GM21447 (cell line): ENCODE results near the gene FAM222A.

ENCODE experiments used
- ATAC-seq: cut with Tn5 transposase; IDR thresholded peaks from one replicate; pipeline ENCODE4 v1.9.1; 2021; ENCODE audit not compliant: unreplicated experiment

Gene FAM222A

DNA sequence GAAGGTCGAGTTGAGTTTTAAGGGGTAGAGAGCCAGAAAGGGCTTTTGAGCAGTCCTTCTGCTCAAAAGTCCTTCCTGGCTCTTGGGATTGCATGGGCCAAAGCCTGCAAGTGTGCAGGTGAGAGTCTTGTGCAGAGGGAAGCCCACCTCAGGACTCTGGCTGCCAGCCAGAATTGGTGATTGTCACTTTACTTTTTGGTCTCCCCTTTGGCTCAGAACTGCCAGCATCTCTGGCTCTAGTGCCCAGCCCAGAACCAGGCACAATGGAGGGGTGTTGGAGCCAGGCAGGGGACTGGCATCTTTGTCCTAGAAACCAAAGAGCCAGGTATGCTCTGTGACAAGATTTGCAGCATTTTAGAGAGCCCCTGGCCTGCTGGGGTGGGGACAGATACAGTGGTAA is 23.5 kb downstream of the FAM222A start:
- no peak for ATAC-seq

- ATAC-seq = no peak
Measured at GRCh38 chr12:109737631-109738030, 24.0 kb downstream of the FAM222A start.

GRCh38 chr12:109738209-109738608 is 24.6 kb downstream of the FAM222A start:
- ATAC-seq = no peak

GRCh38 chr12:109738878-109739665 is 25.4 kb downstream of the FAM222A start:
- ATAC-seq = no peak

DNA sequence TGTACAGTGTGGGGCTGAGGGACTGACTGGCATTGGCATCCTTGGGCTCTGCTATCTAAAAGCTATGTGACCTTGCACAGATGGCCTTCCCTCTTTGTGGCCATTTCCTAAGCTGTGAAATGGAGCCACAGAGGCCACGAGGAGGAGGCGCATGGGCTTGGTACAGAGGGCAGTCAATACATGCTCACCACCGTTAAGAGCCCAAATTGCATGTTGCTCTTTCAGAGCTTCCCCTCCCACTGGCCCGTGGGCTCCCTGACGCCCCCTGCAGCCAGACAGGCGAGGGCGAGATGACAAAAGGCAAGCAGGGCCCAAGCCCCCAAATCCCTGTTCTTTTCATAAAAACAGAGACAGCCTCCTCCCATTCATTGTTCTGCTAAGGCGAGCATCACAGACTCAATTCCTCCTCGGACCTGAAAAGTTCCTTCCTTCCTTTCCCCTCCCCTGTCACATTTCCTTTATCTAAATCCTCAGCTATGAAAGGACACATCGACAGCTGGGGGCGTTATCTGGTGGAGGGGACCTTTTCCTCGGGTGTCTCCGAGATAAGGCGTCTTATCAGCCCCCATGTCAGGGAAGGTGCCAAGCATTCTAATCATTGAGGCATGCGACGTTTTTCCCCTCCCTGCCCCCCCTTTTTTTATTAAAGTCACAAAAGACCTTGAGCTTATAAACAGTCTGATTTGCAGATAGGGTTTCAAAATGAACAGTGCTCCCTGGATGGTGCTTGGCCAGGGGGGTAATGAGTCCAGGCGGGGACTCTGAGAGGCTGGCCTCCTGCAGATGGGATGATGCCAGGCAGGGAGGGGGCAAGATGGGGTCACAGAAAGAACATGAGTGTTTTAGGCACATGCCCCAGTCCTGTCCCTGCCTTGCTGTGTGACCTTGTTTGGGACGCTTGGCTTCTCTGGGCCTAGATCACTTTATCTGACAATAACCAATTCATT is 26.4 kb downstream of the FAM222A start:
- ATAC-seq = no peak

GRCh38 chr12:109740694-109741245 is 27.1 kb downstream of the FAM222A start:
- no peak for ATAC-seq

DNA sequence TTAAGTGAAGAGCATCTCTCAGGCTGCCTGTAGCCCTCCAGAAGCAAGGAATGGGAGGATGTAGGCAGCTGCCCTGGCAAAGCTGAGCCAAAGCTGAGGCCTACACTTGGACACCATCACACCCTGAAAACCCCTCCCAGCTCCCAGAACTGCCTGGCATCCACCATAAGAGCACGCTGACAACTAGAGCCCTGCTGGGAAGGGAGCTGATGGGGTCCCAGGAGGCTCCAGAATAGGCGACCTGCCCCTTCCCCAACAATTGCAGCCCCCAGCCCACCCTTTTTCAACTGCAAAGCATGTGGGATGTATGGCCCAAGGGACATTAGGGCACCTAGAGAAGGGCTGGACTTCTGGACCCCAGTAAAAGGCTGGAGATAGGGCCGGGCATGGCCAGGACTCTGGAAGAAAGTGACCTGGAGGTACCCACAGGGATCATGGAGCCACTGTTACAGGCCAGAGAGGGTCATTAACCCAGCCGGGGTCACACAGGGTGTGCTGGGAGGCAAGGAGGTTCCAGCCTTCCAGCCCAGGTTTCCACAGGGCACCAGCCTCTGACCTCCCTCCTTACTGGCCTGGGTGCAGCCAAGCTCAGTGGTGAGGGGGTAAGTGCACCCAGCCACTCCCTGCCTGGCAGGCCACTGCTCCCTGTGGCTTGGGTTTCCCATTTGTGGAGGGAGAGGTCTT is 27.8 kb downstream of the FAM222A start:
- no peak for ATAC-seq

- no peak for ATAC-seq
Measured at GRCh38 chr12:109741970-109742703, 28.5 kb downstream of the FAM222A start.

DNA sequence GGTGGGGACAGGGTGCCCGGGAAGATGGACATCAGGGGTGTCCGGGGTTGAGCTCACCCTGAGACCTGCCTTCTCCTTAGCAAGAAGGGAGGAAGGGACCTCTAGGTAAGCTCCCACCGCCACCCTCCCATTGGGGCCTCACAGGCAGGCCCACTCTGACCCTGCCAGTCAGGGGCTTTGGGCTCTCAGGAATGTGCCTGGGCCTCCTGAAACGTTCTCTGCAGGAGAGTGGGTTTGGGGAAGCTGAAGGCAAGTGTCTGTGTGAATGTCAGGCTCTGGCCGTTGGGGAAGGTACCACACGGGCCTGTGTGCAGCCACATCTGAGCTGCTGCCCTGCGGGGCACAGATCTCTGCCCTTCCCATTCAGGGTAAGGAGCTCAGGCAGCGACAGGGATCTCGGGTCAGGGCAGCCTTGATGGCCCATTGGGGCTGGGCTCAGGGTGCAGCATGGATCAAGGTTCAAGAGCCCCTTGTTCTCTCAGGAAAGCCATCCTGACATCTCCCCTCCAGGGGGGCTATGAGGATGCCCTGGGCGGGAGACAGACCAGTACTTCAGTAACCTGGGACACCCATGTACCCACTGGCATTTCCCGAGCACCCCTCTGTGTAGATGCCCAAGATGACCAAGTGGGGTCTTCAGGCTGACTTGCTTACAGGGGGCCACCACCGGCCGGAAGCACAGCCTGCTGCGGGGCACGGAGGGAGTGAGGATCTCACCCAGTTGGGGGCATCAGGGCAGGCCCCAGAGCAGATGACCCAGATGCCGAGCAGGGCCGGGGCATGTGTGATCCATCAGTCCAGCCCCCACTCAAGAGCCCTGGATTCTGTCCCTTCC is 29.7 kb downstream of the FAM222A start:
- ATAC-seq = no peak

- no peak for ATAC-seq
Measured at GRCh38 chr12:109744026-109744425, 30.4 kb downstream of the FAM222A start.

GRCh38 chr12:109744986-109745942 is 31.6 kb downstream of the FAM222A start:
- ATAC-seq = no peak

DNA sequence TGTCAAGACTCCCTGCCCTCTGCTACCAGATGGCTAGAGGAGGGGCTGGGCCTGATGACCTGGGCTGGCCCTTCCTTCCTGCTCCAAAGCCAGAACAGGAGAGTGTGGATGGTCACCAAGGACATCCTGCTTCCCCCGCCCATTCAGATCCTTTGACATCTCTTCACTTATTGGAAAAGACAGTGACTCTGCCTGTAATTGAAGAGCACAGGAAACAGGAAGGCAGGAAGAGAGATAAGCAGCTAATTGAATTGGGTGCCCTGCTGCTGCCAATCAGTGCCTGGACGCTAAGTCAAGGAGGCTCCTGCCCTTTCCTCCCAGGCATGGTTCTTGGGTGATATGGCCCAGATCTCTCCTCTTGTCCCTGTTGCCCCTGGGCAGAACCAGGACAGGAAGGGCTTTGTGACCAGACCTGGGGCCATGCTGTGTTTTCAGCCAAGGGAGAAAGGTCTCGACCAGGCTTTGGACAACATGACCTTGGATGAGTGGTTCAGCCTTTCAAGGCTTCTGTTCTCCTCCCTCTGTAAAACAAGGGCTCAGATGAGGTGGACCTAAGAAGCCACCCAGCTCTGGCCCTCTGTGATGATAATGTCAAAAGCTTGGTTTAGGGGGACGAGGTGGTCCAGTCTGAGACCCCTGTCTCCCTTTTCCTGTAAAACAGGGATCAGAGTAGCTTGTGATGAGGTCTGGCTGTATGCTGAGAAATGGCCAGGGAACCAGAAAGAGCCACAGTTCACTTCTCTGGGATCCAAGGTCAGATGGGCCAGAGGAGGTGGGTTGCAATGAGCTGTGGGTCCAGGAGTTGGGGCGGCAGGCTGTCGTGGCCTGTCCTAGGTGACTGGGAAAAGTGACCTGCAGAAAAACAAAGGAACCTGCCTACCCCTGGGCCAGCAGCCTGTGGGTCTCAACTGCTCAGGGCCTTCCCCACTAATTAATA is 38.8 kb downstream of the FAM222A start:
- no peak for ATAC-seq

DNA sequence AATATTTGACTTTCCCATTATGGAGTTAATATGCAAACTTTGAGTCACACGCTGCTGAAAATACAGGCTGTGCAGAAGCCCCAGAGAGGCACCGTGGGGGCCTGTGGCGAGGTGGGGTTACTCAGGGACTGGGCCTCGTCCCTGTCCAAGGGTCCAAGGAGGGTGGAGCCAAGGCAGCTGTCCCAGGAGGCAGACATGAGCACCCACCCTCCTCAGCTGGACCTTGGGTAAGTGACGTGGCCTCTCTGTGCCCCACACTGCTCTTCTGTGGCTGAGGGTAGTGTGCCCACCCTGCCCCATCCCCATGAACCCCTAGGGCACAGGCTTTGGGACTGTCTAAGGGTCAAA is 39.4 kb downstream of the FAM222A start:
- no peak for ATAC-seq

GRCh38 chr12:109753959-109754358 is 40.3 kb downstream of the FAM222A start:
- ATAC-seq = no peak

DNA sequence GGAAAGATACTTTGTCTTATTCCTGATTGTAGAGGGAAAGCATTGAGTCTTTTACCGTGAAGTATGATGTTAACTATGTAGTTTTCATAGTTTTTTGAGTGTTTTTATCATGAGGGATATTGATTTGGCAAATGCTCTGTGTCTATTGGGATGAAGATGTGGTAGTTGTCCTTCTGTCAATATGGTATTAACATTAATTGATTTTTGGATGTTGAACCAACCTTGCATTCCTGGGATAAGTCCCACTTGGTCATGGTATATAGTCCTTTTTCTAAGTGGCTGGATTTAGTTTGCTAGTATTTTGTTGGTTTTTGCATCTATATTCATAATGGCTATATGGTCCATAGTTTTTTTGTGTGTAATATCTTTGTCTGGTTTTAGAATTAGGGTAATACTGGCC is 42.8 kb downstream of the FAM222A start:
- ATAC-seq = no peak

DNA sequence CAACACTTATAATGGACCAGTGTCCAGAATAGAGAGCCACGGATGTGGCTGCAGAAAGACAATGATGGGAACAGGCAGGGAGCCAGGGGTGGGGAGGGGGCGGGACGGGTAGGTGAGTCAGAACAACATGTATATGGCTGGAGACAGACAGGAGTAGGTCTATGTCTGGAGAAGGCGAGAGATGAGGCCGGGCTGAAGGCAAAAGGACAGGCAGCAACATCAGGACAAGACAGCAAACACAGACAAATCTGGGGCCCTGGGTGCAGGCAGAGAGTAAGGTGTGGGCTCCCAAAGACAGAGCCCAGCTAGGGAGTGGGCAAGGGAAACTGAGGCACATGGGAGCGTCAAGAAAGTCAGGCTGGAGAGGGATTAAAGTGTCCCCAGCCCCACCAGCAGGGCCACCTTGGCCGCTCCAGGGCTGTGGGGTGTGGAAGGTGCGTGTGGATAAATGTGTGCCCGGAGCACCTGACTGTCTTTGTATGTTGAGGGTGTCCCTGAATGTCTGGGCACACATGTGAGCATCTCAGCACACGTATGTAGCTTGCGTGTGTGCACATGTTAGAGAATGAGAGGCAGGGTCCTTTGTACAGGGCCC is 44.1 kb downstream of the FAM222A start:
- no peak for ATAC-seq
